Measurements from ENCODE around the gene TUSC2.

Gene TUSC2

DNA sequence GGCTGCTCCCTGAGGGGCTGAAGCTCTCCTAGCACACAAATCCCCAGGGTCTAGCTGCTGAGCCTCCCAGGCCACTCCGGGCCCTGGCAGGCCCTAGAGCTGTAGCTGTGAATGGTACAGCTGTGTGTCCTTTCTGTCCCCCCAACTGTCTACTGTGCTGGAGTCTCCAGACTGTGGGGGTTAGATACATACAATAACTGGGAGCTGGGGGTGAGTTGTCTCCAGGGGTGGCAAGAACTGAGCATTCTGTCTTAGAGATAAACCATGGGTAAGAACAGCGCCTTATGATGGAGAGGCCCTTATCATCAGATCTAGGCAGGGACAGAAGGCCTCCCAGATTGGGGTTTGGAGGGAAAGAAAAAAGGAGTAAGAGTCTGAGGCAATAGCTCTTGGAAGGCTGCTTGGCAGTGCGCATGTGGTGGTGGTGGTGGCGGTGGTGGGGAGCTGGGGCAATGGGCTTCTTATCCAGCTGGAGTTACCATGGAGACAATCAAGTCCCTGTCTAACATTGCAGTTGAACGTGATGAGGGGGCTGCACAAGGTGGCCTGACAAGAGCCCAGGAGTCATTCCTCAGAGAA lies 26.3 kb upstream of the TUSC2 start:
- DNase-seq, result peak; percentile 84

DNA sequence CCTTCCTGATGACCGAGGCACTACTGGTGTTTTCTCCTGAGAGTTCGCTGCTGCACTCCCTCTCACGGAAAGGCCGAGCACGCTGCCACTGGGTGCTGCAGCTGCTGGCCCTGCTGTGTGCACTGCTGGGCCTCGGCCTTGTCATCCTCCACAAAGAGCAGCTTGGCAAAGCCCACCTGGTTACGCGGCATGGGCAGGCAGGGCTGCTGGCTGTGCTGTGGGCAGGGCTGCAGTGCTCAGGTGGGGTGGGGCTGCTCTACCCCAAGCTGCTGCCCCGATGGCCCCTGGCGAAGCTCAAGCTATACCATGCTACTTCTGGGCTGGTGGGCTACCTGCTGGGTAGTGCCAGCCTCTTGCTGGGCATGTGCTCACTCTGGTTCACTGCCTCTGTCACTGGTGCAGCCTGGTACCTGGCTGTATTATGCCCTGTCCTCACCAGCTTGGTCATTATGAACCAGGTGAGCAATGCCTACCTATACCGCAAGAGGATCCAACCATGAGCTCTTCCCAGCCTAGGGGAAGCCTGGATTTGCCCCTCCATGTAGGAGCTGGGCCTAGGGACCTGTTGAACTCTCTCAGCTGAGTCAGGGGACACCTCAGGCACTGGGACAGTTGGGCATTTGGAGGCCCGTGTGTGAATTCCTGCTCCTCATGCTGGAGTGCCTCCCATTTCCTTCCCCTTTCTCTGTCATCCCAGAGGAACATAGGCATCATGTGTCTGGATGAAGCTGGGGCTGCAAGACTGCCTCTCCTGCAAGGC lies 25.4 kb upstream of the TUSC2 start:
- no peak for DNase-seq

DNA sequence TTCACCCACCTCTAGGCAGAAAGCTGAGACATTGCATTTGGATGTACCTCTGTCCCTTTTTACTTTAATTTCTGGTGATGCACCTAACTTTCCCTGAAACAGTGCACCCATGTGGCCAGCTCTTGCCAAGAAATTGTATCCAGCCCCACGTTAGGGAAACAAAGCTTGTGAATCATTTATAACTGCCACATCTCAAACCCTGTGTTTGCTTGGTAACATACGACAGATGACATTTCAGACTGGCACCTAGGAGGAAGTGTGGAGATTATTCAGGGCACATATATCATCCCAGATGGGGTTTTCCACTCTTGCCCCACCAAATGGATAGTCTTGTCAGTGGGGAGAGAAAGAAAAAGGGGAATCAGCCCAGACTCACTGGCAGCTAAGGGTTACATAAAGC lies 24.8 kb upstream of the TUSC2 start:
- DNase-seq, result peak; percentile 69

DNA sequence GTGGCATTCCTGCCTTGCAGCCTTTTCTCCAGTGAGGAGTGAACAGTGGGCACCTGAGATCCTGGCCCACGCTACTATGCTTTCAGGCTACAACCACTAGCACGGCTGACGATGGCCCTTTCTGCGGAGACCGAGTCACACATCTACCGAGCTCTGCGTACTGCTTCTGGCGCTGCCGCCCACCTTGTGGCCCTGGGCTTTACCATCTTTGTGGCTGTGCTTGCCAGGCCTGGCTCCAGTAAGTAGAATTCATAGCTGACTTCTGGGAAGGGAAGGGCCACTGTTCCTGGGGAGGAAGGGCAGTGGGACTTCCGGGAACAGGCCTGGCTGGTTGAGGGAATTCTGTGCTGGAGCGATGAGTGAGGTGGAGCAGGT lies 23.3 kb upstream of the TUSC2 start:
- no peak for DNase-seq

DNA sequence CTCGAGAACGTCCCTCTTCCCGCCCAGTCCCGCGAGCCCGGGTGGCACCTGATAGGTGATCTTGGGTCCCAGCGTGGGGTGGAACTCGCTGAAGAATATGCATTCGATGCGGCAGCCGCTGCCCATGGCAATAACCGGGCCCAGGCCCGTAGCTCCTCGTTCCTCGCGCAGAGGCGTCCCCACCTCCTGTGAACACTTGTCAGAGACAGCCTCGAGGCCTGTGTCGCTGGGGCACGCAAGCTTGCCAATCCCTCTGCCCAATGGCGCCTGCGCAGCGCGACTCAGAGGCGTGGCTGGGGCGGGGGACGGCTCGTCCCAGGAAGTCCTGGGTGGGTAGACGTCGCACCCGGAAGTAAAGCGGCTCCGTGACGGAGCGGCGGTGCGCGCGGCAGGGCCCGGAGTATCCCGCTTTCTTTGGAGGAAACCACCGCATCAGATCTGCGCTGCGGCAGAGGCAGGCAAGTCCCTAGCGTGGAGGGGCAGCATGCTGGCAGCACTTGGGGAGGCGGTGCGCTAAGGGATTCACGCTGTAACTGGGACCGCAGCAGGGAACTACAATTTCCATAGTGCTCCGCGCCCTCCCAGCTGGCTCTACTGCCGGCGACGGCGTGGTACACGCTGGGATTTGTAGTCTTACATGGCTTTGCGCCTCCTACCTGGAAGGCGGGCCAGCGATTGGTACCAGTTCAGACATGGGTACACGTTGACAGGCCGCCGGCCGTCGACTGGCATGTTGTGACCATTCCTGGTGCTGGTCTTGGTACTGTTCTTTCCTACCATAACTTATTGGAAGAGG lies 22.7 kb upstream of the TUSC2 start, which contains the start of the genes CYB561D2 and NPRL2:
Gene CYB561D2 (plus strand): TSS at position 336 of the 796 bp plus-strand sequence. CDS start 572 bp downstream, outside the sequence.
Gene NPRL2 (minus strand): TSS at position 249 of the 796 bp plus-strand sequence. CDS start 123 bp downstream, at position 126.
- peak; percentile 97 for DNase-seq

DNA sequence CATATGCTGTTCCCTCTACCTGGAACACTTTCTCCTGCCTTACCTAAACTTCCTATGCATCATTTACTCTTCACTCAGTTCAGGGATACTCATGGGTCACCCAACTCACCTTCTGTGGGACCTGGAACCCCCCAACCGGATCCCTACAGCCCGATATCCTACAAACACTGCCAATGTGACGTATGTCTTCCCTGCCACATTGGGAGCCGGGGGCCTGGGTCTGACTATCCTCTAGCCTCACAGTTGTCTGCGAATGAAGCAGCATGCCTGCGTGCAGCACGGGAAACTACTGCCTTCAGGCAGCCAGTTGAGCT lies 22.1 kb upstream of the TUSC2 start:
- no peak for DNase-seq

DNA sequence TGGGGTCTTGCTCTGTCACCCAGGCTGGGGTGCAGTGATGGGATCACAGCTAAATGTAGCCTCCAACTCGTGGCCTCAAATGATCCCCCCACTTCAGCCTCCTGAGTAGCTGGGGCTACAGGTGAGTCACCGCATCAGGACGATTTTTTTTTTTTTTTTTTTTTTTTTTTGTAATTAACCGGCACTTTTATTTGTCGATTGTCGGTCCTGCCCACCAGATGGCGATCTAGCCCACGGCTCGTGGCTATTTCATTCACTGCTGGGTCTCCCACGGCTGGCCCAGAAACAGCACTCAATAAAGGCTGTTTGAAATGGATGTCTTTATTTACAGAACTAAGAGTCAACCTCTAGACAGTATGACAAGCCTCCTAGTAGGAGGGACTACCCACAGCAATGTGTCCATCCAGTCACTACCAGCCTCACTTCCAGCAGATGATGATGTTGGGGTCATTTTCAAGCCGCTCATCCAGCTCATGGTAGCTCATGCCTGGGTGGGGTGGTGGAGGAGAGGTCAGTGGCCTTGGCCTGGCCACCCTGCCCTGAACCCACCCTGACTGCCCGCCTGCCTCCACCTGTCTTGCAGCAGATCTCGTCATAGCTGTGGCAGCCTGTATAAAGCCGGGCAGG lies 19.3 kb upstream of the TUSC2 start:
- DNase-seq, result peak; percentile 86

DNA sequence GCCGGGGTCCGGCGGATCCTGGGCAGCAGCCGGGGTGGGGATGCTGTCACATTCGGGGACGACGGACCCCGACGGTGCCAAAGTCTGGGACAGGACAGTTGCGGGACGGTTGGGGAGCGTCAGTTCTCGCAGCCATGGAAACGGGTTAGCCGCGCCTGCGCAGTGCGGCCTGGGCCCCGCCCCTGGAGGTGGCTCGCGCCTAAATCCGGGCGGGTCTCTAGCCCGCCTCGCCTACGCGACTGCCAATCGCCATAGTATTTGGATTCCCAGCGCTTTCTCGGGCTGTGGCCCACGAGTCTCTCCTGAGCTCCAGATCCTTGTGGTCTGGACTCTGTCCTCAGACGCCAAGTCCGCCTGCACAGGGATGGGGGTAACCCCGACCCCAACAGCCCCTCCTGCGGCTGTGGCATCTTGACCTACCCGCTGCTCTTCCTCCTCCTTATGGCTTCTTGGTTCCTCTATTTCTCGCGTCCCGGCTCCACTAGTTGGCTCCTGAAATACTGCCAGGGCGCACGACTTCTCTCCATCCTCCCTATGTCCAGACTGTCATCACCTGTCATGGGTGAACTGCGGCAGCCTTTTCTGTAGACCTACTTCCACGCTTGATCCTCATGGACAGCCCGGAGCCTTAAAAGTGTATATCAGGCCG lies 17.7 kb upstream of the TUSC2 start, which contains the start of gene ZMYND10:
Gene ZMYND10 (minus strand): TSS at position 147 of the 649 bp plus-strand sequence. CDS start 153 bp downstream, outside the sequence.
- peak; percentile 84 for DNase-seq

DNA sequence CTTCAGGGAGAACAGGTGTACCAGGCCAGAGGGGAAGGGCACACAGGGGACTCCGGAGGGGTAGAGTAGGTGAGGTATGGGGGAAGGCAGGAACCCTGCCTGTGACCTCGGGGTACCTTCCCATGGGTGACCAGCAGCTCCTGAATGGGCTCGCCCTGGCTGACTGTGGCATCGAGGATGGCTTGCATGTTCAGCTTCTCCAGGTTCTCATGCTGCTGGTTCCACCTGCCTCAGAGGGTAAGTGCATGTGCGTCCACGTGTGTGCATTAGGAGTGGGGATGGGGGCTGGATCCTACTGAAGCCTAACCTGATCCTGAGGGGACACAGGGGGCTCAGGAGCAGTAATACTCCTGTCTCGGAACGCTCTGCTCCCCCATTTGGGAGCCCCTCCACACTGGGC lies 17.0 kb upstream of the TUSC2 start:
- DNase-seq, result no peak

DNA sequence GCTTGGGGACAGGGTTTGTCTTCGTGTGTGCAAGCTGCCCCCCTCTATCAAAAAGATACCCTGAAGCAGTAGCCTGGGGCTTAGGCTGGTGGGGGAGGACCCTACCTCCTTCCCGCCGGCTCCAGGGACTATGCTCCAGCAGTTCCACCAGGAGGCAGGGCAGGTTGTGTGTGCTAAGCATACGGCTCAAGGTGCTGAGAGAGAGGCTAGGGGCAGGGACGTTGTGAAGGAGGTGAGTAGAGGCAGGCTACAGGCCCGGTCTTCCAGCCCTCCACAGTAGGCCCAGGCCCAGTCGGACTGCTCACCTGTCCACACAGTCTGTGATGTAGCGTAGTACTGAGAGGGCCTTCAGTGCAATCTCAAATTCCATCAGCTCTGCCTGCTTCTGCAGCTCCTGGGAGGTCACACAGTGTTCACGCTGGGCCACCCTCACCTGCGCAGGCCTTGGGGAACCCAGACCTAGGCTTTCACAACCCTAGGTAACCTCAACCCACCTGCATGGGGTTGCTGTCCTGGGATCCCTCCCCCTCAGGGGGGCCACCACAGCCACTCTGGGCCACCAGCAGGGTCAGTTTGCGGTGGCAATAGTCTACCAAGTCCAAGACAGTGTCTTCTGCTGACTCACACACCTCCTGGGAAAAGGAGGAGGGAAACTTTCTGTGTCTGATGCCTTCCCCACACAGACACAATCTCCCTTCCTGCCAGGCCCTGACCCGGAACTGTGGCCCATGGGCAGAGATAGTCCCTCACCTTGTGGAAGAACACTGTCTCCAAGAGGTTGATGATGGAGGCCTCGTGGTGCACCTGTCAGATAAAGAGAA lies 15.0 kb upstream of the TUSC2 start:
- DNase-seq, result no peak

DNA sequence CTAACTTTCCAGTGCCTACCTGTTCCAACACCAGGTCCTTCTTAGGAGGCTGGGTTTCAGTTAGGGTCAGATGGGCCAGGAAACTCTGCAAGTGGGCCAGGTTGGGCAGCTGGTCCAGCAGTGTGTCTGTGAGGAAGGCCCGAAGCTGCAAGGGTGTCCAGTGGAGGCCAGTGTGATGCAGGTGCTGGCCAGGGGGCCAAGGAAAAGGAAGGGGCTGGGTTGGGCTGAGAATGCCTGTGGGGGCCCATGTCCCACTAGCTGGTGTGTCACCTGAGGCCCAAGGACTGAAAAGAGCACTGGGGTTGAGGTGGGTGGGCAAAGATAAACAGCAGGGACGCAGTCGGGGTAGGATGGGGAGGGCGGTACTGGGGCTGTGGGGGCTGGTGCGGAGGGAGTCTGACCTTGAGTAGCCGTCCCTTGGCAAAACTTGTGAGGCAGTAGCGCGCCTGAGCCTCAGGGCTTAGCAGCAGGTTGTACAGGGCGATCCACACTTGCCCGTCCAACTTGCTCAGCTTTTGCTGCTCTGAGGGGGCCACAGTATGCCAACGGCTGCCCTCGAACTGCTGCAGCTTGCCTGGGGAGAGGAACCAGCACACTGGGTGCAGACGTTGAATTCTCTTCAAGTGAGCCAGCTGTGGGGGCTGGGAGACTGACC lies 14.1 kb upstream of the TUSC2 start:
- DNase-seq, result no peak

DNA sequence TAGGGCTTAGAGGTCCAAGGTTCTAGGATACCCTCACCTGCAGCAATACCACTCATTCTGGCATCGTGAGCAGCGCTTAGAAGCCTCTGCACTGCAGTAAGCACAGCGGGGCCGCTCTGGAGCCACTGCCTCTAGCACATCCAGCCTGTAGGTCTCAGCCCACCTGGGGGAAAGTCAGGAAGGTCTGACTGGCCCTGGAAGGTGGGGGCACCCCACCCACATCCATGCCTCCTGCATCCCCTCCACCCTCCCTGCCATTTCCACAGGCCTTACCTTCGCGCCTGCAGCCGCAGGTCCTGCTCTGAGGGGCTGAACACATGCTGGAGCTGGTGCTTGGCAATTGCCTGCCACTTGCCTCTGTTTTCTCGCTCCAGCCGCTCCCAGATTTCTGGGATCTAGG lies 13.5 kb upstream of the TUSC2 start:
- DNase-seq, result no peak

DNA sequence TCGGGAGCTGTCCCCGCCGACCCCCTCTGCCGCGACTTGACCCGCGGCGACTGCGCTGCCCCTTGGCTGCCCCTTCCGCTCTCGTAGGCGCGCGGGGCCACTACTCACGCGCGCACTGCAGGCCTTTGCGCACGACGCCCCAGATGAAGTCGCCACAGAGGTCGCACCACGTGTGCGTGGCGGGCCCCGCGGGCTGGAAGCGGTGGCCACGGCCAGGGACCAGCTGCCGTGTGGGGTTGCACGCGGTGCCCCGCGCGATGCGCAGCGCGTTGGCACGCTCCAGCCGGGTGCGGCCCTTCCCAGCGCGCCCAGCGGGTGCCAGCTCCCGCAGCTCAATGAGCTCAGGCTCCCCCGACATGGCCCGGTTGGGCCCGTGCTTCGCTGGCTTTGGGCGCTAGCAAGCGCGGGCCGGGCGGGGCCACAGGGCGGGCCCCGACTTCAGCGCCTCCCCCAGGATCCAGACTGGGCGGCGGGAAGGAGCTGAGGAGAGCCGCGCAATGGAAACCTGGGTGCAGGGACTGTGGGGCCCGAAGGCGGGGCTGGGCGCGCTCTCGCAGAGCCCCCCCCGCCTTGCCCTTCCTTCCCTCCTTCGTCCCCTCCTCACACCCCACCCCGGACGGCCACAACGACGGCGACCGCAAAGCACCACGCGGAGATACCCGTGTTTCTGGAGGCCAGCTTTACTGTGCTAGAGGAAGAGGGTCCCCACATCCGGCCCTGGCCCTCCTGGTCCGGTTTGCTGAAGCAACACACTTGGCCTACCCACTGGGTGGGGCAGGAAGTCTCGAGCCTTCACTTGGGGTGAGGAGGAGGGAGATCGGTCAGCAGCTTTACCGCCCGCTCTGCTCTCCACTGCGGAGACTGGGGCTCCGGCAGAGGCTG lies 12.7 kb upstream of the TUSC2 start, which contains the start of gene RASSF1:
Gene RASSF1 (minus strand): TSS at position 389 of the 882 bp plus-strand sequence. CDS start 31 bp downstream, at position 358.
- DNase-seq, result peak; percentile 91

DNA sequence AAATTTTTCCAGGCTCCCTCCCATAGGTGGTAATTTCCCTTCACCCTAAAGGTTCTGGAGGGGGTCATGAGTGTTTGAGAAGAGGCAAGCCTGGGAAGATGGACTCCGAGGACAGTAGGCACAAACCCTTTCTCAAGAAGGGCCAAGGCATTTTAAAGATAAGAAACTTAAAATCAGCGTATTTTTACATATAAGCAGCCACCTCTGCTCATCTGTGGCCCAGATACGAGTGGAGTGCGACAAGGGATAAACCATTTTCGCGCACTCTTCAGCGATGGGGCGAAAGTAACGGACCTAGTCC lies 12.1 kb upstream of the TUSC2 start:
- DNase-seq, result peak; percentile 55

DNA sequence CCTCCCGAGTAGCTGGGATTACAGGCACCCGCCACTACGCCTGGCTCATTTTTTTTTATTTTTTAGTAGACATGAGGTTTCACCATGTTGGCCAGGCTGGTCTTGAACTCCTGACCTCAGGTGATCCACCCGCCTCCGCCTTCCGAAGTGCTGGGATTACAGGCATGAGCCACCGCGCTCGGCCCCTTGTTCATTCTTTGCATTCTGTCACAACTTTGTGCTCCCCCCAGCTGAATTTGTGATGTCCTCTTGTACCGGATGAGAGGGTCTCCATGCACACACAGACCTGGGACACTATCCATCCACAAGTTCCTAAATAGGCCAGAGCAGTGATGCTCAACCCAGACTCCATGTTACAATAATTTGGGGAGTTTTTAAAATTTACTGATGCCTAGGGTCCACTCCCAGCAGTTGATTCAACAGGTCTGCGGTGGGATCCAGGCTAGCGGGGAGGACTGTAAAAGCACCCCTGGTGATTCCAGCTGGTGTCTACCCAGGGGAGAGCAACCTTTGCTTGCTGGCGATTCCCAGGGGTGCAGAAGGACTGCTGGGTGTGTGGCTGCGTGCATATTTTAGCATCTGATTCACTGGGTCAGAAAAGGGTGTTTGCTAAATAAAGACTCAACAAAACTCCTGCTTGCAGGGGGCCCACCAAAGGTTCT lies 11.6 kb upstream of the TUSC2 start:
- no peak for DNase-seq

DNA sequence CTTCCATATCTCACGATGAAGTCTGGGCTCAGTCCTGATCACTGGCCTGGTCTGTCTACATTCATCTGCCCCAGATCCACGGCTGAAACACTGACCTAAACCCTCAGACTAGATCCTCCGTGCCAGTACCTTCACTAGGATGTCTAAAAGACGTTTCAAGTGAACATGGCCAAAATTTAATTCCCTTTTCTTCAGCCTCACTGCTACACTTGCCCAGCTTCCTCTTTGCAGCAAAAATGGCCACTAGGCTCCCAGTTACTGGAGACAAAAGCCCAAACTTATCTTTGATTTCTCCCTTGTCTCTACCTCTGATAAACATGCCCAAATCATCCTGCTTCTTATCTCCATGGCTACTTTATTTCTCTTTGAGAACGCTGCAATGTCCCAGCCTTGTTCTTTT lies 10.9 kb upstream of the TUSC2 start:
- DNase-seq, result peak; percentile 64

DNA sequence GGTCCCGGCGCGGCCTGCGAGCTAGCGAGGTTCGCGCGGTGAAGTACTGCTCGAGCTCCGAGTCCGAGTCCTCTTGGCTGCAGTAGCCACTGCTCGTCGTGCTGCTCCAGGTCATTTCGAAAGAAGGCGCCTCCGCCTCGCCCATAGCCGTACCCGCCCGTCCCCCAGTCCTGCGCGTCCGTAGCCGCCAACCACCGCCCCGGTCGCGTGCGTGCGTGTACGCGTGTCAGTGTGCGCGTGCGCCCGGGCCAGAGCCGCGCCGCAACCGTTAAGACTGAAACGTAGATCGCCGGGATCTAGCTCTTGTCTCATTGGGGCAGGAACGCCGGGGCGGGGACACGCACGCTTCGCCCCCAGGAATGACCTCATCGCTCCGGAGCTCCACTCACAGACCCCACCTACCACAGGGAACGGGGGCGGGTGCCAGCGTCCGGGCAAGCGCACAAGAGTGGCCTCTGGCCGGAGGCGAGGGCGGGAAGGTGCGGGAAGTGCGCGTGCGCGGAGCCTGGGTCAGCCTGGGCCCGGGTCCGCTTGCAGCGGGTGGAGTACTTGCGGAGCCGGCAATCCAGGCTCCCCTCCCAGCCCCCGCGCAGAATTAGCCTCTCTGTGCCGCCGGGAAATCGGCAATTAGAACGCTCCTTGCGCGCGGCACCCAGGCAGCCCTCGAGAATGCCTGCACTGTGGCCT lies 9.3 kb upstream of the TUSC2 start:
- peak; percentile 99 for DNase-seq

DNA sequence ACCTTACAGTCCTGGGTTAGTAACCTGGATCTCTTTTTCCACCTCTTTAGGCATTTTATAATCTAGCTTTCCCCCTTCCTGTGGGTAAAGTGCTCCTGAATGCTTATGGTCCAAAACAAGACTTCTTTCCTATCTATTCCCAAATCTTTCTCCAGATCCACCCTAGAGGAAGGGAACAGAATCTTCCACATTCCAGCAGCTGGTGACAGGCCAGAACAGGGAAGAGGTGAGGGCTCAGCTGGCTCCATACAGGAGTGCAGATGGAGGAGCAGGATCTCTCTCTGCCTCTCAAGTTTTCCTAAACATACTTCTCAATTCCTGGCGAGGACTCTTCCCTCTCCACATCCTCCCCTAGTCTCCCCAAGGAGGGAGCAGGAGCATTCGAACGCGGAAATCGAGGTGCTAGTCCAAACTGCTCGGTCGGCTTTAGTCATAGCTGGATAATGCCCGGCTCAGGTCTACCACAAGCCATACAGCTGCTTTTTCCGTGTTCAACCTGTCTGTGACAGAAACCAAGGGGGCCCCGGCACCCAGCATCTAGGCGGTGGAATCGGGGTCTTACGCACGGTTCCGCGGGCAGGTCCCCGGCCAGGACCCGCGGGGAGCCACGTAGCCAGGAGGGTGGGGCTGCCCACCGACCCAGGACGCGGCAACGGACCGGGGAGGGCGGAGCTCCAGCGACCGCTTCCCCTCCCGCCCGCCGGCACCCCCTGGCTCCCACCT lies 8.6 kb upstream of the TUSC2 start:
- peak; percentile 32 for DNase-seq

Data from hematopoietic multipotent progenitor cell treated with erythropoietin and hydrocortisone succinate and interleukin-3 and kit ligand, for 8 days (in vitro differentiated cells).